ENCODE results near the gene PTPRG. TPM values are rescaled to one million over a fixed set of nuclear protein-coding genes. Genes with fewer than 3 reads are reported as not detected.

Gene PTPRG
- polyA plus RNA-seq, 1 donor (not counting 4 experiments of a cell fraction or from before 2014, with no cell fraction given), result 12.1 TPM

GRCh38 chr3:62046326-62046725 is 485.0 kb downstream of the PTPRG start:
- H3K9ac ChIP-seq (ENCODE audit: control insufficient read depth, extremely low read depth, insufficient read depth, low read length), result no peak overlapping the region
- H2AFZ ChIP-seq (ENCODE audit: control insufficient read depth, low read length), result no peak overlapping the region
- no peak for TF ChIP-seq EZH2 (IDR thresholded peaks at IDR 0.05; ENCODE audit: low read length)
- no peak for TF ChIP-seq CTCF (optimal IDR thresholded peaks at IDR 0.05 in 1 of 3, IDR thresholded peaks at IDR 0.05 in 1 of 3, conservative IDR thresholded peaks at IDR 0.05 in 1 of 3; ENCODE audit: extremely low read depth in 1 of 3, insufficient read depth in 2 of 3, low read length in 3 of 3)
- H3K27ac ChIP-seq (ENCODE audit: control insufficient read depth, insufficient read depth, low read length), result no peak overlapping the region
- no peak overlapping the region for H3K4me2 ChIP-seq (ENCODE audit: control insufficient read depth, extremely low read depth, insufficient read depth, low read depth, low read length)
- DNase-seq (ENCODE audit: low read depth, low spot score) (no peak), FAIRE-seq (no peak)
- H3K27me3 ChIP-seq (ENCODE audit: control insufficient read depth, extremely low read depth, insufficient read depth, low read length), result no peaks in the 10 kb centered on the region
- H3K9me3 ChIP-seq (ENCODE audit: control insufficient read depth, low read depth, low read length), result no peaks in the 10 kb centered on the region
- H3K9me1 ChIP-seq (ENCODE audit: control insufficient read depth, extremely low read depth, insufficient read depth, low read length), result no peaks in the 10 kb centered on the region
- dilution Hi-C loops (cut with MboI; ENCODE audit: extremely low pct_ligation_motif_present, low sequenced_read_pairs), result no loop called here
- no peak overlapping the region for H3K4me3 ChIP-seq (ENCODE audit: control insufficient read depth in 2 of 3, extremely low read depth in 1 of 3, insufficient read depth in 2 of 3, low read depth in 1 of 3, low read length in 3 of 3)
- no peaks in the 10 kb centered on the region for H3K4me1 ChIP-seq (ENCODE audit: control insufficient read depth, extremely low read depth, insufficient read depth, low read length)
- H3K36me3 ChIP-seq (ENCODE audit: control insufficient read depth in 2 of 2, extremely low read depth in 1 of 2, insufficient read depth in 2 of 2, low read length in 2 of 2), result no peaks in the 10 kb centered on the region
- H4K20me1 ChIP-seq (ENCODE audit: control insufficient read depth, extremely low read depth, insufficient read depth, low read length), result no peaks in the 10 kb centered on the region
- H3K79me2 ChIP-seq (ENCODE audit: control insufficient read depth, insufficient read depth, low read length), result no peaks in the 10 kb centered on the region

GRCh38 chr3:62048577-62048976 is 487.2 kb downstream of the PTPRG start:
- Histone ChIP-seq H3K4me3 (ENCODE audit: control insufficient read depth in 2 of 3, extremely low read depth in 1 of 3, insufficient read depth in 2 of 3, low read depth in 1 of 3, low read length in 3 of 3) (no peak overlapping the region), H3K27ac (ENCODE audit: control insufficient read depth, insufficient read depth, low read length) (no peak overlapping the region), H3K36me3 (ENCODE audit: control insufficient read depth in 2 of 2, extremely low read depth in 1 of 2, insufficient read depth in 2 of 2, low read length in 2 of 2) (no peaks in the 10 kb centered on the region), H2AFZ (ENCODE audit: control insufficient read depth, low read length) (no peak overlapping the region), H3K79me2 (ENCODE audit: control insufficient read depth, insufficient read depth, low read length) (no peaks in the 10 kb centered on the region), H4K20me1 (ENCODE audit: control insufficient read depth, extremely low read depth, insufficient read depth, low read length) (no peaks in the 10 kb centered on the region), H3K9me1 (ENCODE audit: control insufficient read depth, extremely low read depth, insufficient read depth, low read length) (no peaks in the 10 kb centered on the region), H3K9ac (ENCODE audit: control insufficient read depth, extremely low read depth, insufficient read depth, low read length) (no peak overlapping the region), H3K4me2 (ENCODE audit: control insufficient read depth, extremely low read depth, insufficient read depth, low read depth, low read length) (no peak overlapping the region), H3K27me3 (ENCODE audit: control insufficient read depth, extremely low read depth, insufficient read depth, low read length) (no peaks in the 10 kb centered on the region), H3K4me1 (ENCODE audit: control insufficient read depth, extremely low read depth, insufficient read depth, low read length) (no peaks in the 10 kb centered on the region), H3K9me3 (ENCODE audit: control insufficient read depth, low read depth, low read length) (no peaks in the 10 kb centered on the region)
- DNase-seq (ENCODE audit: low read depth, low spot score) (no peak), FAIRE-seq (no peak)
- TF ChIP-seq CTCF (optimal IDR thresholded peaks at IDR 0.05 in 1 of 3, IDR thresholded peaks at IDR 0.05 in 1 of 3, conservative IDR thresholded peaks at IDR 0.05 in 1 of 3; ENCODE audit: extremely low read depth in 1 of 3, insufficient read depth in 2 of 3, low read length in 3 of 3), result no peak
- dilution Hi-C loops (cut with MboI; ENCODE audit: extremely low pct_ligation_motif_present, low sequenced_read_pairs), result no loop called here

Measured in keratinocyte (primary cell).